HG02763 (cell line): Measurements from ENCODE around the gene SLC25A10.

Experiments used
- ATAC-seq: cut with Tn5 transposase; IDR thresholded peaks from one replicate; pipeline ENCODE4 v1.9.1; 2021; ENCODE audit warnings: mild to moderate bottlenecking, moderate library complexity; ENCODE audit not compliant: unreplicated experiment

Gene SLC25A10

GRCh38 chr17:81686614-81687013, 25.5 kb upstream of the SLC25A10 start:
- ATAC-seq = no peak

- no peak for ATAC-seq
Observed at GRCh38 chr17:81687770-81688541, 24.1 kb upstream of the SLC25A10 start.

- ATAC-seq = no peak
Observed at GRCh38 chr17:81688616-81689015, 23.5 kb upstream of the SLC25A10 start.

GRCh38 chr17:81690066-81690465, 22.0 kb upstream of the SLC25A10 start:
- no peak for ATAC-seq

GRCh38 chr17:81690549-81690948, 21.5 kb upstream of the SLC25A10 start:
- ATAC-seq = no peak

- no peak for ATAC-seq
Observed at GRCh38 chr17:81691196-81691595, 20.9 kb upstream of the SLC25A10 start.

- ATAC-seq = no peak
Observed at GRCh38 chr17:81691608-81692007, 20.5 kb upstream of the SLC25A10 start.

GRCh38 chr17:81693509-81694210, 18.4 kb upstream of the SLC25A10 start:
- ATAC-seq = no peak

- no peak for ATAC-seq
Observed at GRCh38 chr17:81694810-81695209, 17.3 kb upstream of the SLC25A10 start.

- ATAC-seq = no peak
Observed at GRCh38 chr17:81695211-81695610, 16.9 kb upstream of the SLC25A10 start.

GRCh38 chr17:81695801-81696200, 16.3 kb upstream of the SLC25A10 start:
- no peak for ATAC-seq

- no peak for ATAC-seq
Observed at GRCh38 chr17:81696218-81696941, 15.7 kb upstream of the SLC25A10 start.

GRCh38 chr17:81697261-81698044, 14.6 kb upstream of the SLC25A10 start:
- ATAC-seq = no peak

GRCh38 chr17:81700353-81701287, 11.5 kb upstream of the SLC25A10 start:
- no peak for ATAC-seq

GRCh38 chr17:81701288-81702071, 10.6 kb upstream of the SLC25A10 start:
- no peak for ATAC-seq

GRCh38 chr17:81702934-81703746, 8.9 kb upstream of the SLC25A10 start, which contains the start of gene MRPL12:
TSS of gene MRPL12 (plus strand) at chr17:81703367. CDS start at chr17:81703502, 135 bp downstream.
- ATAC-seq = peak; percentile 90

GRCh38 chr17:81703747-81704654, 8.1 kb upstream of the SLC25A10 start:
- ATAC-seq = no peak
